ENCODE results near the gene RGSL1.

DNA sequence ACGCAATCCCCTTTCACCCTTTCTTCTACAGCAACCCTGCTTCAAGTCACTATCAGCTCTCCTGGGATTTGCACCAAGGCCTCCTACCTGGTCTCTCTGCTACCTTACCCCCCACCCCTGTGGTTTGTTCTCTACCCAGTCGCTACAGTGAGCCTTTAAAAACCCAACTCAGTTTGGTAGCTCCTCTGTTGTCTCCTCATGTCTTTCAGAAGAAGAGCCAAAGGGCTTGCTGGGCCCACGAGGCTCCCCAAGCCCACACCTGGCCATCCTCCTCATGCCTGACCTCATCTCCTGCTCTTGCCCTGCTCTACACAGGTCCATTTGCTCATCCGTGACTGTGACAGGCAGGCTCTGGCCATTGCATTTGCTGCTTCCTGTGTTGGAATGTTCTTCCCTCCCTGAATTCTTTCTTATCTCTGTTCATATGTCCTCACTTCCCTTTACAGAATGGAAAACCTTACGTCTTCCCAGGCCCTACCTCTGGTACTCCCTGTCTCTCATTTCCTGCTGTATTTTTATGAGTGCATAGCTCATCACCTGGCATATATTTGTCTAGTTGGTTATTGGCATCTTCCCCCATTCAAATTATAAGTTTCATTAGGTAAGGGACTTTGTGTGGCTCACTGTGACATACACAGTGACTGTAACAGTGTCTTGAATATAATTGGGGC is 150.9 kb downstream of the RGSL1 start:
- TF ChIP-seq, protein P1, sequence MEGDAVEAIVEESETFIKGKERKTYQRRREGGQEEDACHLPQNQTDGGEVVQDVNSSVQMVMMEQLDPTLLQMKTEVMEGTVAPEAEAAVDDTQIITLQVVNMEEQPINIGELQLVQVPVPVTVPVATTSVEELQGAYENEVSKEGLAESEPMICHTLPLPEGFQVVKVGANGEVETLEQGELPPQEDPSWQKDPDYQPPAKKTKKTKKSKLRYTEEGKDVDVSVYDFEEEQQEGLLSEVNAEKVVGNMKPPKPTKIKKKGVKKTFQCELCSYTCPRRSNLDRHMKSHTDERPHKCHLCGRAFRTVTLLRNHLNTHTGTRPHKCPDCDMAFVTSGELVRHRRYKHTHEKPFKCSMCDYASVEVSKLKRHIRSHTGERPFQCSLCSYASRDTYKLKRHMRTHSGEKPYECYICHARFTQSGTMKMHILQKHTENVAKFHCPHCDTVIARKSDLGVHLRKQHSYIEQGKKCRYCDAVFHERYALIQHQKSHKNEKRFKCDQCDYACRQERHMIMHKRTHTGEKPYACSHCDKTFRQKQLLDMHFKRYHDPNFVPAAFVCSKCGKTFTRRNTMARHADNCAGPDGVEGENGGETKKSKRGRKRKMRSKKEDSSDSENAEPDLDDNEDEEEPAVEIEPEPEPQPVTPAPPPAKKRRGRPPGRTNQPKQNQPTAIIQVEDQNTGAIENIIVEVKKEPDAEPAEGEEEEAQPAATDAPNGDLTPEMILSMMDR (conservative IDR thresholded peaks at IDR 0.05 in 1 of 2, IDR thresholded peaks at IDR 0.05 in 1 of 2; ENCODE audit: low read depth in 1 of 2, low read length in 2 of 2), result no peak
- no peak for TF ChIP-seq EZH2 (IDR thresholded peaks at IDR 0.05; ENCODE audit: low read length, missing control alignments)

Measured in fibroblast of lung (primary cell).